DMS79 (cell line): ENCODE measurements around the gene UCK1.

Experiments
- DNase-seq: peaks from one replicate; lab custom pipeline; 2025; lab: John Stamatoyannopoulos, UW

Gene UCK1

GRCh38 chr9:131476777-131477345 lies 54.2 kb downstream of the UCK1 start:
- DNase-seq, result no peak

- no peak for DNase-seq
These were observed 54.9 kb downstream of the UCK1 start for GRCh38 chr9:131475956-131476776.

- DNase-seq, result no peak
These were observed 55.7 kb downstream of the UCK1 start for GRCh38 chr9:131475111-131475955.

- DNase-seq, result no peak
These were observed 56.4 kb downstream of the UCK1 start for GRCh38 chr9:131474711-131475110.

- no peak for DNase-seq
These were observed 57.2 kb downstream of the UCK1 start for GRCh38 chr9:131473891-131474290.
